ENCODE measurements around the gene ACBD3. TPM values are rescaled to one million over a fixed set of nuclear protein-coding genes. Genes with fewer than 3 reads are reported as not detected.

Gene ACBD3
- total and polyA plus RNA-seq, 2 of the 8 experiments (the other 6 are each of a cell fraction or from before 2014, with no cell fraction given): 8.4 to 29.4 TPM

- Histone ChIP-seq H3K9me3 (ENCODE audit: insufficient read depth in 2 of 2, low read depth in 1 of 2, low read length in 1 of 2) (no peaks in the 10 kb centered on the region), H3K18ac (ENCODE audit: extremely low read depth, low read length) (no peak overlapping the region), H2BK120ac (replicated peaks; ENCODE audit: low read depth, low read length) (no peak overlapping the region), H3K36me3 (ENCODE audit: control insufficient read depth in 2 of 4, insufficient read depth in 4 of 4, low read length in 3 of 4) (peaks cover 10 to 64% (median 31%) of the 10 kb centered on the region in 4 experiments), H2BK15ac (ENCODE audit: low read length) (no peak overlapping the region), H3K4me2 (ENCODE audit: insufficient read depth in 1 of 2, low read depth in 2 of 2, low read length in 2 of 2) (no peak overlapping the region), H3K4ac (replicated peaks; ENCODE audit: insufficient read length, low read depth, low read length) (no peak overlapping the region), H3K14ac (ENCODE audit: insufficient read length) (no peak overlapping the region), H3K4me3 (ENCODE audit: extremely low read depth in 1 of 4, insufficient read depth in 2 of 4, low read depth in 3 of 4, low read length in 4 of 4) (no peak overlapping the region), H2BK20ac (ENCODE audit: low read length) (no peak overlapping the region), H4K8ac (ENCODE audit: extremely low read depth, insufficient read depth, low read length) (no peak overlapping the region), H3K27ac (ENCODE audit: low read depth, low read length) (no peak overlapping the region), H4K91ac (replicated peaks; ENCODE audit: insufficient read length, low read length) (no peak overlapping the region), H3K23ac (ENCODE audit: insufficient read length) (no peak overlapping the region), H3K9ac (replicated peaks in 1 of 4; ENCODE audit: extremely low read depth in 1 of 4, low read depth in 3 of 4, low read length in 3 of 4) (no peak overlapping the region), H4K20me1 (replicated peaks in 1 of 2; ENCODE audit: control insufficient read depth in 1 of 2, insufficient read depth in 2 of 2, low read length in 2 of 2) (peaks cover 0 to 2% of the 10 kb centered on the region in 2 experiments), H3K79me1 (ENCODE audit: low read depth, low read length) (no peaks in the 10 kb centered on the region), H2BK12ac (ENCODE audit: low read depth, low read length) (no peak overlapping the region), H3K27me3 (replicated peaks in 1 of 4; ENCODE audit: control insufficient read depth in 3 of 4, extremely low read depth in 1 of 4, insufficient read depth in 3 of 4, low read length in 3 of 4) (no peaks in the 10 kb centered on the region), H3K4me1 (replicated peaks in 1 of 4; ENCODE audit: control insufficient read depth in 3 of 4, insufficient read depth in 4 of 4, low read length in 3 of 4) (no peaks in the 10 kb centered on the region), H3K23me2 (ENCODE audit: low read depth, low read length) (no peaks in the 10 kb centered on the region), H2BK5ac (ENCODE audit: low read depth, low read length) (no peak overlapping the region), H4K5ac (ENCODE audit: insufficient read length, low read depth, low read length) (no peak overlapping the region), H3K56ac (replicated peaks; ENCODE audit: insufficient read length, low read depth, low read length) (no peak overlapping the region), H2AFZ (ENCODE audit: low read length) (no peak overlapping the region), H2AK5ac (ENCODE audit: low read depth, low read length) (no peak overlapping the region), H3K79me2 (ENCODE audit: control insufficient read depth in 1 of 2, insufficient read depth in 2 of 2, low read length in 2 of 2) (no peaks in the 10 kb centered on the region)
- peak; percentile 42; the same call in 1 of the 2 replicates for TF ChIP-seq CEBPB (IDR thresholded peaks at IDR 0.05; ENCODE audit: low read depth, low read length)
- TF ChIP-seq, protein P1, sequence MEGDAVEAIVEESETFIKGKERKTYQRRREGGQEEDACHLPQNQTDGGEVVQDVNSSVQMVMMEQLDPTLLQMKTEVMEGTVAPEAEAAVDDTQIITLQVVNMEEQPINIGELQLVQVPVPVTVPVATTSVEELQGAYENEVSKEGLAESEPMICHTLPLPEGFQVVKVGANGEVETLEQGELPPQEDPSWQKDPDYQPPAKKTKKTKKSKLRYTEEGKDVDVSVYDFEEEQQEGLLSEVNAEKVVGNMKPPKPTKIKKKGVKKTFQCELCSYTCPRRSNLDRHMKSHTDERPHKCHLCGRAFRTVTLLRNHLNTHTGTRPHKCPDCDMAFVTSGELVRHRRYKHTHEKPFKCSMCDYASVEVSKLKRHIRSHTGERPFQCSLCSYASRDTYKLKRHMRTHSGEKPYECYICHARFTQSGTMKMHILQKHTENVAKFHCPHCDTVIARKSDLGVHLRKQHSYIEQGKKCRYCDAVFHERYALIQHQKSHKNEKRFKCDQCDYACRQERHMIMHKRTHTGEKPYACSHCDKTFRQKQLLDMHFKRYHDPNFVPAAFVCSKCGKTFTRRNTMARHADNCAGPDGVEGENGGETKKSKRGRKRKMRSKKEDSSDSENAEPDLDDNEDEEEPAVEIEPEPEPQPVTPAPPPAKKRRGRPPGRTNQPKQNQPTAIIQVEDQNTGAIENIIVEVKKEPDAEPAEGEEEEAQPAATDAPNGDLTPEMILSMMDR (IDR thresholded peaks at IDR 0.05; ENCODE audit: control extremely low read depth in 1 of 3, insufficient read depth in 1 of 3, low read depth in 1 of 3, low read length in 3 of 3): peak in 1 of 3 experiments; percentile 3; a peak in 1 of 4 replicates
- no peak for TF ChIP-seq TEAD4 (IDR thresholded peaks at IDR 0.05; ENCODE audit: low read depth, low read length)
- no peak for DNase-seq (ENCODE audit: low read depth in 1 of 2, low spot score in 2 of 2)
- ChIA-PET POLR2A (ENCODE audit: partially characterized antibody) (interaction anchor here (0.9 to 1.5 kb wide), 7 partner anchors 11 to 153 kb away, joined by 3 to 6 read pairs (median 4); partner anchors contain the start of gene H3-3A), CTCF (ENCODE audit: partially characterized antibody) (interaction anchor here (0.6 to 3.0 kb wide), 13 partner anchors 10 to 500 kb away, joined by 3 to 16 read pairs (median 4); no protein-coding TSS in a partner anchor)
- no peak for FAIRE-seq
- WGBS, 2 experiments (ENCODE audit: extremely low coverage in 1 of 2, insufficient coverage in 1 of 2, insufficient read length in 1 of 2, insufficient replicate concordance in 2 of 2, low coverage in 1 of 2, low lambda C conversion rate in 2 of 2, missing lambda C conversion rate in 1 of 2): 77% methylated on average over 4 of the region's 4 CpGs; no CpG with 5 or more reads in 1 of the 2 experiments
These were observed 36.7 kb downstream of the ACBD3 start for GRCh38 chr1:226149806-226150205.
